KMS-11 (cell line): ENCODE data around the gene SSBP3.
A peak's percentile ranks its signal among the peaks of the same experiment; 100 is the strongest.
"Not testable (repeated sequence)": the region's sequence is repeated elsewhere in the genome, so short reads cannot be mapped to it uniquely, and the experiment has no call there.

Source experiments
- H2AFZ ChIP-seq: fragments of 200-600 bp; sonication (generic); 2 replicates; pipeline ENCODE4 v1.6.1; 2016; ENCODE audit warnings: antibody characterized with exemption, mixed run types, low read depth
- H3K27ac ChIP-seq: fragments of 200-600 bp; sonication (generic); 2 replicates; pipeline ENCODE4 v1.6.1; 2016; ENCODE audit warnings: mild to moderate bottlenecking, mixed run types
- H3K27me3 ChIP-seq: fragments of 200-600 bp; sonication (generic); 2 replicates; pipeline ENCODE4 v1.6.1; 2017; ENCODE audit warnings: mild to moderate bottlenecking, low read depth, mixed run types, moderate library complexity; ENCODE audit not compliant: insufficient read depth
- H3K36me3 ChIP-seq: fragments of 200-600 bp; sonication (generic); 2 replicates; pipeline ENCODE4 v1.6.1; 2017; ENCODE audit warnings: mild to moderate bottlenecking, mixed run types; ENCODE audit not compliant: insufficient read depth
- H3K4me1 ChIP-seq: fragments of 200-600 bp; sonication (generic); 2 replicates; pipeline ENCODE4 v1.6.1; 2016; ENCODE audit warnings: mild to moderate bottlenecking, low read depth, mixed run types; ENCODE audit not compliant: poor library complexity, severe bottlenecking
- H3K4me2 ChIP-seq: fragments of 200-600 bp; sonication (generic); 2 replicates; pipeline ENCODE4 v1.7.0; 2016; ENCODE audit warnings: mild to moderate bottlenecking, mixed run types
- H3K4me3 ChIP-seq: fragments of 200-600 bp; sonication (generic); IDR thresholded peaks from 2 replicates; pipeline ENCODE4 v1.6.1; 2017; ENCODE audit warnings: low read depth, low read length, mixed read lengths; ENCODE audit not compliant: insufficient read depth
- H3K79me2 ChIP-seq: fragments of 200-600 bp; sonication (generic); 2 replicates; pipeline ENCODE4 v1.6.1; 2016; ENCODE audit warnings: low read depth, mixed run types; ENCODE audit not compliant: insufficient read depth
- H3K9ac ChIP-seq: fragments of 200-600 bp; sonication (generic); 2 replicates; pipeline ENCODE4 v1.6.1; 2016; ENCODE audit warnings: mild to moderate bottlenecking, mixed run types
- H4K20me1 ChIP-seq: fragments of 200-600 bp; sonication (generic); 2 replicates; pipeline ENCODE4 v1.6.1; 2016; ENCODE audit warnings: mild to moderate bottlenecking, mixed run types; ENCODE audit not compliant: insufficient read depth
- CTCF ChIP-seq: fragments of 200-600 bp; sonication (generic); conservative IDR thresholded peaks from 2 replicates; pipeline ENCODE4 v1.6.1; 2017; ENCODE audit warnings: low read depth, mild to moderate bottlenecking, antibody characterized with exemption, low read length, moderate library complexity, mixed read lengths

The SSBP3 gene

GRCh38 chr1:54406339-54407153 lies at the start of gene SSBP3:
Gene SSBP3 (minus strand): TSS chr1:54406394.
- Histone ChIP-seq H3K4me3 (peak within 1 kb of the TSS; percentile 88), H3K79me2 (peaks cover 19% of the 10 kb centered on the region; the same call in 1 of the 2 replicates), H3K4me1 (peaks cover 42% of the 10 kb centered on the region), H3K4me2 (peak within 1 kb of the TSS; percentile 91), H3K27me3 (no peaks in the 10 kb centered on the region), H4K20me1 (no peaks in the 10 kb centered on the region; the same call in 1 of the 2 replicates), H3K27ac (peak within 1 kb of the TSS; percentile 73), H3K9ac (peak within 1 kb of the TSS; percentile 66; the same call in 1 of the 2 replicates), H3K36me3 (peaks cover 2% of the 10 kb centered on the region; the same call in 1 of the 2 replicates), H2AFZ (peak within 1 kb of the TSS; percentile 53)
- TF ChIP-seq CTCF: no peak

GRCh38 chr1:54453509-54453908 lies 47.3 kb upstream of the SSBP3 start:
- no peak overlapping the region for H2AFZ ChIP-seq
- no peaks in the 10 kb centered on the region for H3K79me2 ChIP-seq
- H3K36me3 ChIP-seq: no peaks in the 10 kb centered on the region
- no peaks in the 10 kb centered on the region for H3K4me1 ChIP-seq
- H3K27me3 ChIP-seq: no peaks in the 10 kb centered on the region
- no peak overlapping the region for H3K9ac ChIP-seq
- no peak for TF ChIP-seq CTCF
- no peak overlapping the region for H3K27ac ChIP-seq
- H3K4me2 ChIP-seq: no peak overlapping the region
- no peaks in the 10 kb centered on the region for H4K20me1 ChIP-seq
- H3K4me3 ChIP-seq: no peak overlapping the region

- Histone ChIP-seq H2AFZ (no peak overlapping the region), H3K9ac (no peak overlapping the region), H4K20me1 (no peaks in the 10 kb centered on the region), H3K27me3 (no peaks in the 10 kb centered on the region), H3K4me2 (no peak overlapping the region), H3K27ac (no peak overlapping the region), H3K4me3 (no peak overlapping the region), H3K79me2 (no peaks in the 10 kb centered on the region), H3K36me3 (no peaks in the 10 kb centered on the region), H3K4me1 (no peaks in the 10 kb centered on the region)
- no peak for TF ChIP-seq CTCF
Observed at GRCh38 chr1:54453022-54453421, 46.8 kb upstream of the SSBP3 start.

GRCh38 chr1:54449431-54449830 lies 43.2 kb upstream of the SSBP3 start:
- H3K79me2 ChIP-seq, H3K36me3 ChIP-seq, H4K20me1 ChIP-seq, H3K4me1 ChIP-seq, H3K4me3 ChIP-seq, H3K9ac ChIP-seq, H3K4me2 ChIP-seq, H3K27me3 ChIP-seq, H2AFZ ChIP-seq, H3K27ac ChIP-seq: not testable (repeated sequence)

- not testable (repeated sequence) for H3K36me3 ChIP-seq, H3K4me2 ChIP-seq, H3K9ac ChIP-seq, H2AFZ ChIP-seq, H3K79me2 ChIP-seq, H3K4me1 ChIP-seq, H4K20me1 ChIP-seq, H3K4me3 ChIP-seq, H3K27ac ChIP-seq, H3K27me3 ChIP-seq
Observed at GRCh38 chr1:54448801-54449200, 42.6 kb upstream of the SSBP3 start.

- not testable (repeated sequence) for H3K4me2 ChIP-seq, H3K27me3 ChIP-seq
Observed at GRCh38 chr1:54447081-54447480, 40.9 kb upstream of the SSBP3 start.

More at GRCh38 chr1:54447081-54447480, 40.9 kb upstream of the SSBP3 start:
- H3K79me2 ChIP-seq, H3K4me1 ChIP-seq, H3K4me3 ChIP-seq, H2AFZ ChIP-seq, H3K36me3 ChIP-seq, H3K9ac ChIP-seq, H3K27ac ChIP-seq, H4K20me1 ChIP-seq: not testable (repeated sequence)
